ENCODE results near the gene RADIL.

RADIL gene

GRCh38 chr7:4837803-4838625, 45.5 kb downstream of the RADIL start:
- Histone ChIP-seq H3K27me3 (ENCODE audit: insufficient read depth, poor library complexity, severe bottlenecking) (no peaks in the 10 kb centered on the region), H3K4me3 (replicated peaks; ENCODE audit: insufficient read depth, low read length) (no peak overlapping the region), H3K27ac (replicated peaks) (no peak overlapping the region)
- TF ChIP-seq SPI1 (IDR thresholded peaks at IDR 0.05; ENCODE audit: borderline replicate concordance, low read depth) (no peak), CTCF (IDR thresholded peaks at IDR 0.05; ENCODE audit: insufficient read depth, low read length) (no peak), REST (IDR thresholded peaks at IDR 0.05; ENCODE audit: insufficient replicate concordance, low read depth) (no peak), POLR2AphosphoS5 (IDR thresholded peaks at IDR 0.05; ENCODE audit: low read depth) (no peak), GABPA (IDR thresholded peaks at IDR 0.05; ENCODE audit: low read depth) (no peak)
- no peak for DNase-seq (ENCODE audit: low read depth in 1 of 2, low spot score in 1 of 2)

- no peak for DNase-seq (ENCODE audit: low read depth in 1 of 2, low spot score in 1 of 2)
- TF ChIP-seq GABPA (IDR thresholded peaks at IDR 0.05; ENCODE audit: low read depth) (no peak), REST (IDR thresholded peaks at IDR 0.05; ENCODE audit: insufficient replicate concordance, low read depth) (no peak), POLR2AphosphoS5 (IDR thresholded peaks at IDR 0.05; ENCODE audit: low read depth) (no peak), SPI1 (IDR thresholded peaks at IDR 0.05; ENCODE audit: borderline replicate concordance, low read depth) (no peak), CTCF (IDR thresholded peaks at IDR 0.05; ENCODE audit: insufficient read depth, low read length) (no peak)
- H3K27ac ChIP-seq (replicated peaks): no peak overlapping the region
Observed at GRCh38 chr7:4837041-4837802, 46.3 kb downstream of the RADIL start.

GRCh38 chr7:4836206-4836661, 47.3 kb downstream of the RADIL start:
- DNase-seq (ENCODE audit: low read depth in 1 of 2, low spot score in 1 of 2): no peak
- H3K4me3 ChIP-seq (replicated peaks; ENCODE audit: insufficient read depth, low read length): no peak overlapping the region
- H3K27me3 ChIP-seq (ENCODE audit: insufficient read depth, poor library complexity, severe bottlenecking): no peaks in the 10 kb centered on the region
- H3K27ac ChIP-seq (replicated peaks): no peak overlapping the region
- TF ChIP-seq REST (IDR thresholded peaks at IDR 0.05; ENCODE audit: insufficient replicate concordance, low read depth) (no peak), CTCF (IDR thresholded peaks at IDR 0.05; ENCODE audit: insufficient read depth, low read length) (no peak)

More at GRCh38 chr7:4837041-4837802, 46.3 kb downstream of the RADIL start:
- Histone ChIP-seq H3K4me3 (replicated peaks; ENCODE audit: insufficient read depth, low read length) (no peak overlapping the region), H3K27me3 (ENCODE audit: insufficient read depth, poor library complexity, severe bottlenecking) (no peaks in the 10 kb centered on the region)
